ENCODE data around the gene FAM219B. TPM values are rescaled to one million over a fixed set of nuclear protein-coding genes. Genes with fewer than 3 reads are reported as not detected.

The FAM219B gene
- total RNA-seq, 4 donors from 2014 or later: 32.9 to 343 (median 86.5) TPM

GRCh38 chr15:74866090-74866489 lies 40.6 kb downstream of the FAM219B start:
- Histone ChIP-seq H3K27me3 (no peaks in the 10 kb centered on the region), H3K9me3 (no peaks in the 10 kb centered on the region), H3K4me1 (peaks cover 6 to 19% of the 10 kb centered on the region in 2 donors), H3K4me3 (no peak overlapping the region), H3K27ac (peak overlapping the region; percentile 31 to 45), H3K36me3 (no peaks in the 10 kb centered on the region)
- DNase-seq: peak in 1 of 2 donors; percentile 42
- intact Hi-C loops (cut with DNase I; ENCODE audit: low total_unique reads): no loop called here
- no peak for TF ChIP-seq POLR2A (IDR thresholded peaks at IDR 0.05)
- TF ChIP-seq CTCF (IDR thresholded peaks at IDR 0.05): no peak

GRCh38 chr15:74865316-74865715 lies 41.3 kb downstream of the FAM219B start:
- H3K27ac ChIP-seq: peak overlapping the region in 1 of 2 donors; percentile 31
- H3K36me3 ChIP-seq: no peaks in the 10 kb centered on the region
- H3K4me1 ChIP-seq: peaks cover 6 to 11% of the 10 kb centered on the region in 2 donors
- no peaks in the 10 kb centered on the region for H3K27me3 ChIP-seq
- no peak for DNase-seq
- H3K4me3 ChIP-seq: no peak overlapping the region
- no peak for TF ChIP-seq CTCF (IDR thresholded peaks at IDR 0.05)
- no peak for TF ChIP-seq POLR2A (IDR thresholded peaks at IDR 0.05)
- intact Hi-C loops (cut with DNase I; ENCODE audit: low total_unique reads): no loop called here
- no peaks in the 10 kb centered on the region for H3K9me3 ChIP-seq

GRCh38 chr15:74864296-74864695 lies 42.4 kb downstream of the FAM219B start:
- no peaks in the 10 kb centered on the region for H3K27me3 ChIP-seq
- peaks cover 1 to 2% of the 10 kb centered on the region in 2 donors for H3K4me1 ChIP-seq
- intact Hi-C loops (cut with DNase I; ENCODE audit: low total_unique reads): no loop called here
- H3K27ac ChIP-seq: no peak overlapping the region
- H3K4me3 ChIP-seq: no peak overlapping the region
- no peaks in the 10 kb centered on the region for H3K9me3 ChIP-seq
- no peak for DNase-seq
- TF ChIP-seq CTCF (IDR thresholded peaks at IDR 0.05) (no peak), POLR2A (IDR thresholded peaks at IDR 0.05) (no peak)
- no peaks in the 10 kb centered on the region for H3K36me3 ChIP-seq

DNA sequence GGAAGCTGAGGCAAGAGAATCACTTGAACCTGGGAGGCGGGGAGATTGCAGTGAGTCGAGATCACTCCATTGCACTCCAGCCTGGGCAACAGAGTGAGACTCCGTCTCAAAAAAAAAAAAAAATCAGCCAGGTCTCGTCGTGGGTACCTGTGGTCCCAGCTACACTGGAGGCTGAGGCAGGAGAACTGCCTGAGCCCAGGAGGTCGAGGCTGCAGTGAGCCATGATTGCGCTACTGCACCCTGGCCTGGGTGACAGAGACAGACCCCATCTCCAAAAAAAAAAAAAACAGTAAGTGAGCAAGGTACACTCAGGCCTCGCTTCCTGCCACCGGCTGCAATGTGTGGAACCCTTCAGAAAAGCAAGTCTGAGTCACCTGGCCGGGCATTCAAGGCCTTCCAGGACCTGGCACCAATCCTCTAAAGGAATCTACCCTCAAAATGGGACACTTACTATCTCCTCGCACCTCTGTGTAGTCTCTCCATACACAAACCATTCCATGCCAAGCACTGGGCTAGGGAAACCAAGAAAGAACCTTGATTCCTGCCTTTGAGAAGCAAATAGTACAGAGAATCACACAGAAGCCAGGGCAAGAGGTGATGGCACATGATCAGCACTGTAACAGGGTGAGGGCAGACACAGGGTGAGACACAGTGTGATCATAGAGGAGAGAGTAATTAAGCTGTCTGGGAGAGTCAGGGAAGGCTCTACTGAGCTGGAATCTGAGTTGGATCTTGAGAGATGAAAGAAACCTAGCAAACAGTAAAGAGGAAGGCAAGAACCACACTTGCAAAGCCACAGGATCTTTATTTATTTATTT lies 43.2 kb downstream of the FAM219B start:
- no peak overlapping the region for H3K4me3 ChIP-seq

More for the DNA sequence above, 43.2 kb downstream of the FAM219B start:
- Histone ChIP-seq H3K36me3 (no peaks in the 10 kb centered on the region), H3K27ac (no peak overlapping the region), H3K27me3 (no peaks in the 10 kb centered on the region), H3K4me1 (no peaks in the 10 kb centered on the region), H3K9me3 (no peaks in the 10 kb centered on the region)
- intact Hi-C loops (cut with DNase I; ENCODE audit: low total_unique reads): no loop called here
- DNase-seq: no peak
- no peak for TF ChIP-seq CTCF (IDR thresholded peaks at IDR 0.05)
- TF ChIP-seq POLR2A (IDR thresholded peaks at IDR 0.05): no peak

Measured in uterus (tissue), 4 donors.